Ovary (tissue), 9 donors: ENCODE results near the gene DDX54. TPM values are rescaled to one million over a fixed set of nuclear protein-coding genes. Genes with fewer than 3 reads are reported as not detected.

ENCODE experiments used
- DNase-seq, 5 donors: peaks; one replicate each; pipeline ENCODE4 v3.0.0-alpha.2; 2019 to 2020
- H3K27ac ChIP-seq, 2 donors: fragments of 200-600 bp; one replicate each; pipeline versions ENCODE4 v1.5.1 to v1.8.0; 2019 to 2022
- H3K27me3 ChIP-seq: fragments of 200-600 bp; one replicate; pipeline ENCODE4 v1.8.0; 2022
- H3K36me3 ChIP-seq: fragments of 200-600 bp; sonication (generic); one replicate; pipeline ENCODE4 v1.5.1; 2019
- H3K4me1 ChIP-seq: one replicate; pipeline ENCODE4 v1.8.1; 2013; ENCODE audit warnings: mild to moderate bottlenecking, moderate library complexity; ENCODE audit not compliant: insufficient read depth
- H3K4me3 ChIP-seq: fragments of 200-600 bp; sonication (generic); one replicate; pipeline ENCODE4 v1.5.1; 2017
- H3K9me3 ChIP-seq, 2 donors: fragments of 200-600 bp in 1 of 2; sonication (generic) in 1 of 2; one replicate each; pipeline versions ENCODE4 v1.5.1 to v1.8.1; 2013 to 2019; ENCODE audit warnings: mild to moderate bottlenecking in 1 of 2, moderate library complexity in 1 of 2
- CTCF ChIP-seq, 3 donors: fragments of 450-650 bp in 2 of 3; fragments of 200-600 bp in 1 of 3; IDR thresholded peaks; one replicate each; pipeline versions ENCODE4 v1.5.1 to v1.8.0; 2016 to 2022; ENCODE audit warnings: antibody characterized with exemption in 3 of 3, mild to moderate bottlenecking in 1 of 3
- EP300 ChIP-seq: sonication (generic); formaldehyde crosslinking; IDR thresholded peaks from one replicate; pipeline ENCODE4 v1.6.1; 2017; ENCODE audit warnings: antibody characterized with exemption
- POLR2A ChIP-seq: fragments of 450-650 bp; IDR thresholded peaks from one replicate; pipeline ENCODE4 v1.6.1; 2017; ENCODE audit warnings: antibody characterized with exemption, mild to moderate bottlenecking, moderate library complexity
- WGBS, 3 donors: extraction: QIAGEN DNeasy Blood & Tissue Kit in 1 of 3; methylation state at CpG; one replicate each; pipeline versions ENCODE4 v1.1.5 to v1.1.7; 2013 to 2017; 5-methylcytosine and 5-hydroxymethylcytosine counted together
- intact Hi-C, 4 donors: fragments of 100-400 bp; cut with DNase I; formaldehyde crosslinking; loops; one replicate each; pipeline versions ENCODE4 v1.11.0 to v1.15.1; 2022 to 2023
- polyA plus RNA-seq, 2 donors: library from polyadenylated mRNA; stranded (reverse); fragments of 200-250 nt in 1 of 2; fragments of 350-450 nt in 1 of 2; fragmentation: Illumina TruSeq in 1 of 2; extraction: RNeasy Lipid Tissue Mini Kit (QIAGEN cat#74804) in 1 of 2; gene quantifications; one replicate each; pipeline ENCODE4 v1.2.3, GENCODE V29; 2013 to 2014
- total RNA-seq, 7 donors: library from RNA; depleted of rRNA in 2 of 7; stranded (reverse); fragments of >200 nt in 2 of 7; fragmentation: NEBNext Ultra II Directional in 3 of 7; extraction: Animal tissue kit (Norgen Biotek cat#: 25700) in 3 of 7; gene quantifications; one replicate each; pipeline versions ENCODE4 v1.1.0 to v1.2.4, GENCODE V29; 2016 to 2023
- donor health status: DM: no; HTN: no; CAD: no; lungs with moderate emphysema.
- donor health status: DM: no; HTN: no; CAD: no.
- donor health status: Bipolar disorder and iron deficiency.
- donor health status: DM: yes; HTN: yes; CAD: no.
- donor health status: DM: no; HTN: no; CAD: no.
- donor health status: DM: yes; HTN: yes; CAD: no.

DDX54 gene
- total and polyA plus RNA-seq, 9 donors: 10.8 to 77.5 (median 59.4) TPM

GRCh38 chr12:113152835-113153814 lies 32.2 kb downstream of the DDX54 start:
- H3K36me3 ChIP-seq: no peaks in the 10 kb centered on the region
- H3K4me1 ChIP-seq: peaks cover 2% of the 10 kb centered on the region
- no peak overlapping the region for H3K27ac ChIP-seq
- peak overlapping the region; percentile 29 for H3K4me3 ChIP-seq
- intact Hi-C loops: no loop called here
- WGBS, 3 donors: 5 to 8% (median 7%) methylated on average over 61 to 70 of the region's 70 CpGs
- TF ChIP-seq EP300: no peak
- no peak for TF ChIP-seq POLR2A
- no peak for TF ChIP-seq CTCF (IDR thresholded peaks at IDR 0.05)
- H3K27me3 ChIP-seq: no peaks in the 10 kb centered on the region
- H3K9me3 ChIP-seq: no peaks in the 10 kb centered on the region
- peak in 3 of 5 donors; percentile 22 to 65 (median 53) for DNase-seq

DNA sequence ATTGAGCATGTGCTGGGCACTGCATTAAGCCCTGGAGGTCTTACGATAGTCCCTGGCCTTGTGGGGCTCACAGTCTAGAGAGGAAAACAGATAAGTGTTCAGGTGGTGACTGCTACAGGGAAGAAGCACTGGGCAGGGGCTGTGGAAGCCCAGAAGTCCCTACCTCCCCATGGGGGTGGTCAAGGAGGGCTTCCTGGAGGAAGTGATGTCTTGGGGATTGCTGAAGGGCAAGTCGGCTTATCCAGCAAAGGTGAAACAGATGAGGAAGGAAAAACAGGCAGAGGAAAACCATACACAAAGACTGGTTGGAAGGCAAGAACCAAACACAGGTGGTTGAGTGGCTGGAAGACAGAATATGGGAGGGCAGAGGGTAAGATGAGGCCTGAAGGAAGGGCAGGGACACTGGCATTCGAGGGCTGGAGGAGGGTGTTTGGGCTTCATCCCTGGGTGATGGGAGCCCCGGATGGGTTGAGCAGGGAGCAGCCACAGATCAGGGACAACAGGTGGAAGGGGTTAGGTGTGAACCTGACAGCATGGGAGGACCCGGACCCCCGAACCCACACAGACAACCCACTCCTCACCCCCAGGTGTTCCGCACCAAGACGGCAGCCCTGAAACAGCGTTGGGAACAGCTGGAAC lies 33.0 kb downstream of the DDX54 start:
- intact Hi-C loops: no loop called here
- no peaks in the 10 kb centered on the region for H3K36me3 ChIP-seq

GRCh38 chr12:113151655-113152054 lies 33.6 kb downstream of the DDX54 start:
- no peaks in the 10 kb centered on the region for H3K27me3 ChIP-seq
- WGBS, 3 donors: 88 to 95% (median 91%) methylated on average over 3 of the region's 3 CpGs

More for the DNA sequence above, 33.0 kb downstream of the DDX54 start:
- TF ChIP-seq CTCF (IDR thresholded peaks at IDR 0.05) (no peak), POLR2A (no peak), EP300 (no peak)
- DNase-seq: no peak
- Histone ChIP-seq H3K4me3 (no peak overlapping the region), H3K4me1 (peaks cover 2% of the 10 kb centered on the region), H3K27ac (no peak overlapping the region), H3K9me3 (no peaks in the 10 kb centered on the region), H3K27me3 (no peaks in the 10 kb centered on the region)
- WGBS, 3 donors: 18 to 23% (median 20%) methylated on average over 9 of the region's 9 CpGs

More at GRCh38 chr12:113151655-113152054, 33.6 kb downstream of the DDX54 start:
- DNase-seq: no peak
- TF ChIP-seq POLR2A: no peak
- no peak for TF ChIP-seq EP300
- TF ChIP-seq CTCF (IDR thresholded peaks at IDR 0.05): no peak
- intact Hi-C loops: no loop called here
- H3K9me3 ChIP-seq: no peaks in the 10 kb centered on the region
- peaks cover 2% of the 10 kb centered on the region for H3K4me1 ChIP-seq
- H3K36me3 ChIP-seq: no peaks in the 10 kb centered on the region
- H3K27ac ChIP-seq: no peak overlapping the region
- no peak overlapping the region for H3K4me3 ChIP-seq
